GM12878 (cell line): ENCODE data around the gene RAD51.

ENCODE experiments used
- ATF3 ChIP-seq: IDR thresholded peaks from 2 replicates; pipeline ENCODE4 v1.6.1; 2011; ENCODE audit warnings: low read depth, mild to moderate bottlenecking, low read length, moderate library complexity, borderline replicate concordance; ENCODE audit errors: extremely low read depth
- BHLHE40 ChIP-seq, 2 experiments: fragments of 450-650 bp in 1 of 2; IDR thresholded peaks; 2 replicates each; pipeline ENCODE4 v1.6.1; 2011 to 2017; ENCODE audit warnings: low read depth in 2 of 2, borderline replicate concordance in 1 of 2, improper control_type of control experiment in 1 of 2, low read length in 1 of 2, mild to moderate bottlenecking in 1 of 2
- CTCF ChIP-seq, 3 experiments: IDR thresholded peaks in 2 of 3; conservative IDR thresholded peaks in 1 of 3; 2 replicates each; pipeline ENCODE4 v1.5.1; 2011; ENCODE audit warnings: low read depth in 3 of 3, low read length in 3 of 3, mild to moderate bottlenecking in 3 of 3, control low read depth in 2 of 3, moderate library complexity in 2 of 3, inconsistent platforms in 1 of 3, mixed read lengths in 1 of 3; ENCODE audit not compliant: control insufficient read depth in 2 of 3, insufficient read depth in 1 of 3; ENCODE audit errors: extremely low read depth in 1 of 3
- CUX1 ChIP-seq: IDR thresholded peaks from 2 replicates; pipeline ENCODE4 v1.6.1; 2012; ENCODE audit warnings: improper control_type of control experiment, low read depth, low read length; ENCODE audit not compliant: insufficient replicate concordance
- ELK1 ChIP-seq: IDR thresholded peaks from 2 replicates; pipeline ENCODE4 v1.6.1; 2012; ENCODE audit warnings: low read depth, low read length, improper control_type of control experiment
- EZH2 ChIP-seq: IDR thresholded peaks from 2 replicates; pipeline ENCODE4 v1.6.1; 2012; ENCODE audit warnings: low read depth, mild to moderate bottlenecking, control low read depth, inconsistent platforms, low read length, borderline replicate concordance; ENCODE audit not compliant: control insufficient read depth
- FOS ChIP-seq: IDR thresholded peaks from 3 replicates; pipeline ENCODE4 v1.6.1; 2011; ENCODE audit warnings: borderline replicate concordance; ENCODE audit not compliant: insufficient read length; ENCODE audit errors: extremely low read depth
- JUNB ChIP-seq: IDR thresholded peaks from 2 replicates; pipeline ENCODE4 v1.6.1; 2016; ENCODE audit warnings: antibody characterized with exemption, mild to moderate bottlenecking
- POLR2A ChIP-seq: IDR thresholded peaks from 2 replicates; pipeline ENCODE4 v1.6.1; 2011; ENCODE audit warnings: low read depth, mild to moderate bottlenecking, low read length
- RBBP5 ChIP-seq: fragments of 200-600 bp; sonication (generic); conservative IDR thresholded peaks from 2 replicates; pipeline ENCODE4 v1.6.1; 2016
- TAF1 ChIP-seq: IDR thresholded peaks from 2 replicates; pipeline ENCODE4 v1.6.1; 2011; ENCODE audit warnings: mild to moderate bottlenecking, low read depth, low read length, borderline replicate concordance
- USF2 ChIP-seq: IDR thresholded peaks from 2 replicates; pipeline ENCODE4 v1.6.1; 2011; ENCODE audit warnings: low read depth, low read length, improper control_type of control experiment, borderline replicate concordance
- YY1 ChIP-seq: IDR thresholded peaks from 2 replicates; pipeline ENCODE4 v1.6.1; 2011; ENCODE audit warnings: low read depth, mild to moderate bottlenecking, low read length
- ZBTB11 ChIP-seq: fragments of 450-650 bp; formaldehyde crosslinking; IDR thresholded peaks from 2 replicates; pipeline ENCODE4 v1.5.0; 2022; ENCODE audit warnings: mild to moderate bottlenecking, missing genetic modification characterization

- TF ChIP-seq TAF1 (no peak), CUX1 (no peak), CTCF (IDR thresholded peaks at IDR 0.05 in 2 of 3, conservative IDR thresholded peaks at IDR 0.05 in 1 of 3; ENCODE audit: control insufficient read depth in 2 of 3, extremely low read depth in 1 of 3, insufficient read depth in 1 of 3, low read depth in 3 of 3, low read length in 3 of 3) (no peak), BHLHE40 (IDR thresholded peaks at IDR 0.05; ENCODE audit: borderline replicate concordance in 1 of 2, low read depth in 2 of 2, low read length in 1 of 2) (no peak), RBBP5 (no peak), EZH2 (no peak), YY1 (no peak), FOS (no peak), ELK1 (no peak), JUNB (no peak), POLR2A (no peak), ZBTB11 (CRISPR knock-in tag) (no peak), USF2 (no peak), ATF3 (no peak)
Observed at GRCh38 chr15:40743921-40744814, 49.2 kb downstream of the RAD51 start.
